HG02588 (cell line): ENCODE results near the gene RNPEP.
"Not testable (repeated sequence)": the region's sequence is repeated elsewhere in the genome, so short reads cannot be mapped to it uniquely, and the experiment has no call there.

Source experiments
- ATAC-seq: cut with Tn5 transposase; IDR thresholded peaks from one replicate; pipeline ENCODE4 v1.9.1; 2021; ENCODE audit warnings: mild to moderate bottlenecking, moderate library complexity; ENCODE audit not compliant: unreplicated experiment

Gene RNPEP

GRCh38 chr1:202034149-202034682 lies 51.8 kb downstream of the RNPEP start:
- ATAC-seq = no peak

- no peak for ATAC-seq
These were observed 52.4 kb downstream of the RNPEP start for GRCh38 chr1:202034683-202035462.

- ATAC-seq = no peak
These were observed 54.3 kb downstream of the RNPEP start for GRCh38 chr1:202036595-202037387.

- no peak for ATAC-seq
These were observed 55.4 kb downstream of the RNPEP start for GRCh38 chr1:202037706-202038296.

GRCh38 chr1:202038688-202039346 lies 56.4 kb downstream of the RNPEP start:
- no peak for ATAC-seq

GRCh38 chr1:202045705-202046104 lies 63.3 kb downstream of the RNPEP start:
- no peak for ATAC-seq

- no peak for ATAC-seq
These were observed 63.8 kb downstream of the RNPEP start for GRCh38 chr1:202046227-202046626.

GRCh38 chr1:202046748-202047708 lies 64.6 kb downstream of the RNPEP start:
- ATAC-seq = no peak

- no peak for ATAC-seq
These were observed 65.5 kb downstream of the RNPEP start for GRCh38 chr1:202047977-202048376.

- no peak for ATAC-seq
These were observed 66.7 kb downstream of the RNPEP start for GRCh38 chr1:202049129-202049528.

GRCh38 chr1:202054094-202054493 lies 71.6 kb downstream of the RNPEP start:
- no peak for ATAC-seq

- ATAC-seq = not testable (repeated sequence)
These were observed 72.2 kb downstream of the RNPEP start for GRCh38 chr1:202054673-202055072.
